Heart right ventricle (tissue), 16 donors: ENCODE measurements around the gene NTPCR. TPM values are rescaled to one million over a fixed set of nuclear protein-coding genes. Genes with fewer than 3 reads are reported as not detected.
A peak's percentile ranks its signal among the peaks of the same experiment; 100 is the strongest.

Experiments
- ATAC-seq, 8 donors: fragments of 200-7000 bp; cut with Tn5 transposase; one replicate each; pipeline ENCODE4 v1.9.1; 2020; ENCODE audit warnings: mild to moderate bottlenecking in 8 of 8, moderate library complexity in 8 of 8, moderate number of reproducible peaks in 1 of 8
- DNase-seq, 2 donors: peaks; one replicate each; pipeline ENCODE4 v3.0.0-alpha.2; 2020
- H3K27ac ChIP-seq, 10 donors: fragments of 200-600 bp; sonication (generic) in 2 of 10; one replicate each; pipeline versions ENCODE4 v1.5.0 to v1.8.0; 2020 to 2022; ENCODE audit warnings: mild to moderate bottlenecking in 3 of 10
- H3K27me3 ChIP-seq, 7 donors: fragments of 200-600 bp; one replicate each; pipeline ENCODE4 v1.8.0; 2021 to 2022; ENCODE audit warnings: mild to moderate bottlenecking in 2 of 7
- H3K36me3 ChIP-seq, 9 donors: fragments of 200-600 bp; sonication (generic) in 1 of 9; one replicate each; pipeline versions ENCODE4 v1.5.0 to v1.8.0; 2020 to 2022; ENCODE audit warnings: mild to moderate bottlenecking in 2 of 9
- H3K4me1 ChIP-seq, 9 donors: fragments of 200-600 bp; sonication (generic) in 1 of 9; one replicate each; pipeline versions ENCODE4 v1.5.0 to v1.8.0; 2020 to 2022; ENCODE audit warnings: mild to moderate bottlenecking in 4 of 9
- H3K4me3 ChIP-seq, 10 donors: fragments of 200-600 bp; sonication (generic) in 2 of 10; one replicate each; pipeline versions ENCODE4 v1.5.0 to v1.8.0; 2020 to 2022; ENCODE audit warnings: mild to moderate bottlenecking in 7 of 10, moderate library complexity in 2 of 10
- H3K9me3 ChIP-seq, 11 donors: fragments of 200-600 bp in 10 of 11; sonication (generic) in 2 of 11; one replicate each; pipeline versions ENCODE4 v1.5.0 to v1.8.0; 2013 to 2022; ENCODE audit warnings: mild to moderate bottlenecking in 2 of 11, control low read depth in 1 of 11, moderate library complexity in 1 of 11
- CTCF ChIP-seq, 9 donors: fragments of 200-600 bp; sonication (generic) in 2 of 9; IDR thresholded peaks; one replicate each; pipeline versions ENCODE4 v1.5.0 to v1.8.0; 2021 to 2022; ENCODE audit warnings: antibody characterized with exemption in 9 of 9, mild to moderate bottlenecking in 5 of 9, moderate library complexity in 1 of 9
- WGBS, 2 donors: extraction: QIAGEN DNeasy Blood & Tissue Kit; methylation state at CpG; one replicate each; pipeline ENCODE4 v1.1.7; 2013; ENCODE audit warnings: inconsistent platforms in 1 of 2; 5-methylcytosine and 5-hydroxymethylcytosine counted together
- intact Hi-C, 10 donors: fragments of 100-400 bp; cut with DNase I; formaldehyde crosslinking; loops; one replicate each; pipeline versions ENCODE4 v1.11.1 to v1.14.2; 2022
- polyA plus RNA-seq, 2 donors: library from polyadenylated mRNA; stranded (reverse); fragments of 200-250 nt; gene quantifications; one replicate each; pipeline ENCODE4 v1.2.3, GENCODE V29; 2013
- total RNA-seq, 10 donors: library from RNA; stranded (reverse); fragmentation: NEBNext Ultra II Directional in 3 of 10; extraction: Animal tissue kit (Norgen Biotek cat#: 25700) in 3 of 10; gene quantifications; one replicate each; pipeline versions ENCODE4 v1.2.1 to v1.2.4, GENCODE V29; 2021 to 2023
- donor health status: Arrhythmogenic right ventricular cardiomyopathy.
- donor health status: ischemic (EF 13 %, LVEDD 7.1; RV severe dilation, severe dysfunction).
- donor health status: healthy with polysubstance abuse.
- donor health status: DM: no; HTN: yes; CAD: no.
- donor health status: DM: no; HTN: no; CAD: no.
- donor health status: ischemic (EF 25% LVEDD 6.9; RV normal size, moderate dysfunction).
- donor health status: ischemic (EF 25% LVEDD 5.7; RV mildly dilated, moderate dysfunction).
- donor health status: healthy.
- donor health status: DM: yes; HTN: yes; CAD: no.
- donor health status: Ischemic cardiomyopathy.
- donor health status: ischemic (EF 35%, LVEDD 5.7; RV mildly dilated, moderate dysfunction).
- donor health status: nonischemic (EF 11% LVEDD 7.7; RV severe dilation, severe dysfunction).
- donor health status: DM: yes; HTN: yes; CAD: no.
- donor health status: PGD.
- donor health status: ischemic (EF 29% LVEDD 5.4; RV normal size, mild dysfunction).
- donor health status: nonischemic (EF 23%, LVEDD 6.1; RV moderate dilation, normal function).

NTPCR gene
- total and polyA plus RNA-seq, 12 donors = 51.2 to 88.4 (median 56.8) TPM

GRCh38 chr1:233004451-233004850 lies 54.0 kb downstream of the NTPCR start:
- Histone ChIP-seq H3K27ac (no peak overlapping the region), H3K36me3 (no peaks in the 10 kb centered on the region), H3K27me3 (no peaks in the 10 kb centered on the region), H3K9me3 (peaks cover 0 to 6% (median 0%) of the 10 kb centered on the region in 11 donors), H3K4me1 (no peaks in the 10 kb centered on the region), H3K4me3 (no peak overlapping the region)
- WGBS, 2 donors = 83% methylated on average over 9 of the region's 9 CpGs
- intact Hi-C loops = no loop called here
- ATAC-seq = no peak
- TF ChIP-seq CTCF (IDR thresholded peaks at IDR 0.05) = no peak
- no peak for DNase-seq

DNA sequence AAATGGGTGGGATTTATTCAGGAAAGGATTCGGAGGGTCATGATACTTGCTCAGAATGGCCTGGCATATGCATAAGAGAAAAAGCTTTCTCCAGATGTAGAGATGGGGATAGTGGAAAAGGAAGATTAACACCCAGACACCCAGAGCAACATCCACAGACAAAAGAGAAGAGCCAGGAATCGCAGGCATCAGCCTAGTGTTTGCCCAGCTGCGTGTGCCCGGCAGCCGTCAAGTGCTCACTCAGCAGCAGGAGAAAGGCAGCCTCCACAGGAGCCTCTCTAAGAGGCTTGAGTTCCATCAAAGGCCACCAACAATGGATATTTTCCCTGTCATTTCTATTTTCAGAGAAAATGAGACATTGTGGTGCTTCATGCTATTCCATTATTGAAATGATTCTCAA lies 54.7 kb downstream of the NTPCR start:
- ATAC-seq (no peak), DNase-seq (no peak)
- no peaks in the 10 kb centered on the region for H3K36me3 ChIP-seq
- peaks cover 0 to 6% (median 0%) of the 10 kb centered on the region in 11 donors for H3K9me3 ChIP-seq
- 93 to 97% methylated on average over 5 of the region's 5 CpGs for WGBS, 2 donors
- H3K27ac ChIP-seq = no peak overlapping the region
- no peaks in the 10 kb centered on the region for H3K4me1 ChIP-seq
- TF ChIP-seq CTCF (IDR thresholded peaks at IDR 0.05) = no peak
- H3K27me3 ChIP-seq = no peaks in the 10 kb centered on the region
- intact Hi-C loops = no loop called here
- no peak overlapping the region for H3K4me3 ChIP-seq

GRCh38 chr1:233005703-233006102 lies 55.3 kb downstream of the NTPCR start:
- Histone ChIP-seq H3K4me1 (no peaks in the 10 kb centered on the region), H3K27me3 (no peaks in the 10 kb centered on the region), H3K27ac (no peak overlapping the region), H3K9me3 (peaks cover 0 to 6% (median 0%) of the 10 kb centered on the region in 11 donors), H3K4me3 (no peak overlapping the region), H3K36me3 (no peaks in the 10 kb centered on the region)
- no peak for TF ChIP-seq CTCF (IDR thresholded peaks at IDR 0.05)
- intact Hi-C loops = no loop called here
- peak in 5 of 8 donors; percentile 41 to 74 (median 44) for ATAC-seq
- no peak for DNase-seq
- 76 to 80% methylated on average over 8 of the region's 8 CpGs for WGBS, 2 donors

DNA sequence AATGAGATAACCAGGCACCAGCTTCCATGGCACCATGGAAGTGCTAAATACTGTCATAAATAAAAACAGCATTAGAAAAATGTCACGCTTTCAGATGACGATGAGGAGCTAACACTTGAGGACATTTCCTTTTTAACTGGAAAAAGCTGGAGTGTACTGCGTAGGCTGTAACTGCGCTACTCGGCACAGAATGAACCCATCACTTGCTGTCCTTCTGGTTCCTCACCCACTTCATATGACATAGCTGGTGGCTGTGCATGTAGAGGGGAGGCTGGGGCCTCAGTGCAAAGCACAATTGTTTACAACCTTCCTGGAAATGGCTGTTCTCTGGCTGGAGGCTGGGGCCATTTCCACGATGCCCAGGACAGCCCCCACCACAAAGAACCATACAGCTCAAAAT lies 55.7 kb downstream of the NTPCR start:
- DNase-seq (no peak), ATAC-seq (peak in 4 of 8 donors; percentile 25 to 62 (median 43))
- Histone ChIP-seq H3K27ac (no peak overlapping the region), H3K4me1 (no peaks in the 10 kb centered on the region), H3K4me3 (no peak overlapping the region), H3K27me3 (no peaks in the 10 kb centered on the region), H3K9me3 (peaks cover 0 to 6% (median 0%) of the 10 kb centered on the region in 11 donors), H3K36me3 (no peaks in the 10 kb centered on the region)
- intact Hi-C loops = no loop called here
- TF ChIP-seq CTCF (IDR thresholded peaks at IDR 0.05) = no peak
- WGBS, 2 donors = 79 to 83% methylated on average over 6 of the region's 6 CpGs
